CD14-positive monocyte (primary cell): ENCODE measurements around the gene TTYH3. TPM values are rescaled to one million over a fixed set of nuclear protein-coding genes. Genes with fewer than 3 reads are reported as not detected.
A peak's percentile ranks its signal among the peaks of the same experiment; 100 is the strongest.

Source experiments
- DNase-seq, 3 donors: peaks; one replicate each; pipeline ENCODE4 v3.0.0-alpha.2; 2011 to 2022
- H2AFZ ChIP-seq: 2 replicates; pipeline ENCODE4 v1.6.0; 2012; ENCODE audit warnings: mild to moderate bottlenecking, low read depth, low read length, inconsistent platforms; ENCODE audit not compliant: insufficient read depth, poor library complexity, severe bottlenecking
- H3K27ac ChIP-seq, 2 donors: 1 replicate in 1 of 2; 2 replicates in 1 of 2; pipeline ENCODE4 v1.5.1; 2012 to 2013; ENCODE audit warnings: low read length in 2 of 2, control low read depth in 1 of 2, inconsistent platforms in 1 of 2, low read depth in 1 of 2, mild to moderate bottlenecking in 1 of 2
- H3K27me3 ChIP-seq, 2 donors: one replicate each; pipeline versions ENCODE4 v1.6.0 to v1.6.1; 2011 to 2013; ENCODE audit warnings: low read length in 2 of 2; ENCODE audit not compliant: control insufficient read depth in 2 of 2, insufficient read depth in 2 of 2
- H3K36me3 ChIP-seq, 2 donors: replicated peaks in 1 of 2; 1 replicate in 1 of 2; 2 replicates in 1 of 2; pipeline versions ENCODE4 v1.5.1 to v1.6.1; 2012 to 2013; ENCODE audit warnings: low read length in 2 of 2, control low read depth in 1 of 2, inconsistent platforms in 1 of 2, mild to moderate bottlenecking in 1 of 2; ENCODE audit not compliant: insufficient read depth in 2 of 2, control insufficient read depth in 1 of 2
- H3K4me1 ChIP-seq, 2 donors: 1 replicate in 1 of 2; 2 replicates in 1 of 2; pipeline versions ENCODE4 v1.5.1 to v1.6.1; 2012 to 2013; ENCODE audit warnings: low read length in 2 of 2, control low read depth in 1 of 2, inconsistent platforms in 1 of 2, mild to moderate bottlenecking in 1 of 2, moderate library complexity in 1 of 2; ENCODE audit not compliant: insufficient read depth in 2 of 2, control insufficient read depth in 1 of 2
- H3K4me2 ChIP-seq: replicated peaks from 2 replicates; pipeline ENCODE3; 2012; ENCODE audit warnings: low read length, moderate library complexity, mild to moderate bottlenecking; ENCODE audit not compliant: poor library complexity, severe bottlenecking; ENCODE audit errors: extremely low read depth
- H3K4me3 ChIP-seq, 3 experiments: fragments of 200-600 bp in 1 of 3; sonication (generic) in 1 of 3; replicated peaks in 1 of 3; 1 replicate in 2 of 3; 2 replicates in 1 of 3; pipeline ENCODE4 v1.5.1; 2011 to 2013; ENCODE audit warnings: low read length in 3 of 3, mild to moderate bottlenecking in 3 of 3, control low read depth in 2 of 3, low read depth in 2 of 3, inconsistent platforms in 1 of 3, moderate library complexity in 1 of 3
- H3K79me2 ChIP-seq: 2 replicates; pipeline ENCODE4 v1.6.0; 2012; ENCODE audit warnings: mild to moderate bottlenecking, control low read depth, inconsistent platforms, low read length, moderate library complexity; ENCODE audit not compliant: insufficient read depth
- H3K9ac ChIP-seq: 2 replicates; pipeline ENCODE4 v1.6.0; 2017; ENCODE audit warnings: low read length, mild to moderate bottlenecking; ENCODE audit not compliant: insufficient read depth, poor library complexity, severe bottlenecking
- H3K9me3 ChIP-seq, 2 donors: replicated peaks in 1 of 2; 1 replicate in 1 of 2; 2 replicates in 1 of 2; pipeline versions ENCODE4 v1.5.1 to v1.6.1; 2012 to 2013; ENCODE audit warnings: low read length in 2 of 2, control low read depth in 1 of 2; ENCODE audit not compliant: control insufficient read depth in 1 of 2, insufficient read depth in 1 of 2
- H4K20me1 ChIP-seq: 2 replicates; pipeline ENCODE4 v1.6.0; 2012; ENCODE audit warnings: mild to moderate bottlenecking, low read length, control low read depth, moderate library complexity; ENCODE audit not compliant: insufficient read depth
- H3K27ac Mint-ChIP-seq, 7 donors: one replicate each; pipeline ENCODE4 v1.8.0; 2020; ENCODE audit warnings: mild to moderate bottlenecking in 7 of 7, mixed read lengths in 7 of 7, moderate library complexity in 6 of 7, inconsistent platforms in 2 of 7
- H3K27me3 Mint-ChIP-seq, 3 donors: one replicate each; pipeline ENCODE4 v1.8.0; 2021 to 2022; ENCODE audit warnings: low read depth in 3 of 3, mild to moderate bottlenecking in 3 of 3, mixed read lengths in 3 of 3, moderate library complexity in 3 of 3, inconsistent platforms in 1 of 3
- H3K36me3 Mint-ChIP-seq, 2 donors: one replicate each; pipeline ENCODE4 v1.8.0; 2020; ENCODE audit warnings: mixed read lengths in 2 of 2, inconsistent platforms in 1 of 2, mild to moderate bottlenecking in 1 of 2
- H3K4me1 Mint-ChIP-seq: one replicate; pipeline ENCODE4 v1.8.0; 2020; ENCODE audit warnings: mild to moderate bottlenecking, mixed read lengths
- H3K4me3 Mint-ChIP-seq, 2 donors: one replicate each; pipeline ENCODE4 v1.8.0; 2020; ENCODE audit warnings: mild to moderate bottlenecking in 2 of 2, mixed read lengths in 2 of 2, moderate library complexity in 1 of 2
- H3K9me3 Mint-ChIP-seq, 7 donors: one replicate each; pipeline ENCODE4 v1.8.0; 2020 to 2022; ENCODE audit warnings: mixed read lengths in 7 of 7, mild to moderate bottlenecking in 6 of 7, moderate library complexity in 6 of 7, inconsistent platforms in 2 of 7
- CTCF ChIP-seq: fragments of 200-600 bp; IDR thresholded peaks from one replicate; pipeline ENCODE4 v1.8.0; 2022; ENCODE audit warnings: antibody characterized with exemption, mild to moderate bottlenecking
- WGBS: methylation state at CpG from one replicate; pipeline ENCODE4 v1.1.5; 2013; ENCODE audit warnings: missing lambda C conversion rate; ENCODE audit not compliant: insufficient coverage; 5-methylcytosine and 5-hydroxymethylcytosine counted together
- intact Hi-C, 2 donors: fragments of 100-400 bp; cut with micrococcal nuclease; formaldehyde crosslinking; loops; one replicate each; pipeline versions ENCODE4 v1.15.0 to v1.15.1; 2023
- polyA plus RNA-seq, 3 donors: library from polyadenylated mRNA; depleted of rRNA in 1 of 3; unstranded in 2 of 3; stranded (reverse) in 1 of 3; fragments of 300-500 nt in 2 of 3; fragments of >200 nt in 1 of 3; fragmentation: Illumina TruSeq in 2 of 3; gene quantifications; 1 replicate in 2 of 3; 2 replicates in 1 of 3; pipeline ENCODE4 v1.2.3, GENCODE V29; 2012 to 2021

Gene TTYH3
- polyA plus RNA-seq, 3 donors = 13.4 to 73.5 (median 17.4) TPM

GRCh38 chr7:2687881-2688318 is 56.1 kb downstream of the TTYH3 start, which contains the start of gene AMZ1:
Gene AMZ1, plus strand, starts transcription at chr7:2688202. Its CDS starts 12,250 bp downstream, at chr7:2700452.
- Histone ChIP-seq H3K27ac (no peak within 1 kb of the TSS), H3K4me2 (peak within 1 kb of the TSS; percentile 26), H3K27me3 (peaks cover 15 to 46% of the 10 kb centered on the region in 2 donors), H3K4me1 (peaks cover 49 to 52% of the 10 kb centered on the region in 2 donors), H3K79me2 (no peaks in the 10 kb centered on the region), H3K4me3 (peak within 1 kb of the TSS in 1 of 3 experiments; percentile 21), H3K36me3 (no peaks in the 10 kb centered on the region), H3K9me3 (no peaks in the 10 kb centered on the region), H4K20me1 (no peaks in the 10 kb centered on the region), H3K9ac (peak within 1 kb of the TSS; percentile 6), H2AFZ (no peak within 1 kb of the TSS)
- no peak for TF ChIP-seq CTCF
- Mint-ChIP-seq H3K27ac (peak within 1 kb of the TSS in 4 of 7 donors; percentile 57 to 82 (median 73)), H3K4me3 (peak within 1 kb of the TSS; percentile 53 to 85), H3K36me3 (peaks cover 0 to 3% of the 10 kb centered on the region in 2 donors), H3K27me3 (peaks cover 47 to 66% (median 65%) of the 10 kb centered on the region in 3 donors), H3K4me1 (peaks cover 31% of the 10 kb centered on the region), H3K9me3 (peaks cover 0 to 12% (median 3%) of the 10 kb centered on the region in 7 donors)
- 3% methylated on average over 40 of the region's 41 CpGs for WGBS
- intact Hi-C loops = loop anchor here in 1 of 2 donors (2.0 kb wide), 1 partner anchor 13 kb away; no protein-coding TSS in a partner anchor
- DNase-seq = no peak

GRCh38 chr7:2688409-2689342 is 56.9 kb downstream of the TTYH3 start:
- peak overlapping the region in 1 of 3 experiments; percentile 21 for H3K4me3 ChIP-seq
- 1% methylated on average over 57 of the region's 62 CpGs for WGBS
- H3K79me2 ChIP-seq = no peaks in the 10 kb centered on the region
- Mint-ChIP-seq H3K36me3 (peaks cover under 1 to 3% of the 10 kb centered on the region in 2 donors), H3K27me3 (peaks cover 45 to 66% (median 65%) of the 10 kb centered on the region in 3 donors), H3K9me3 (peaks cover 0 to 13% (median 3%) of the 10 kb centered on the region in 7 donors), H3K4me3 (peak overlapping the region; percentile 53 to 85), H3K27ac (peak overlapping the region in 4 of 7 donors; percentile 57 to 82 (median 73)), H3K4me1 (peaks cover 36% of the 10 kb centered on the region)
- no peaks in the 10 kb centered on the region for H3K9me3 ChIP-seq
- intact Hi-C loops = loop anchor here in 1 of 2 donors (2.0 kb wide), 1 partner anchor 14 kb away; no protein-coding TSS in a partner anchor
- H3K4me1 ChIP-seq = peaks cover 57 to 60% of the 10 kb centered on the region in 2 donors
- peak overlapping the region; percentile 26 for H3K4me2 ChIP-seq
- no peaks in the 10 kb centered on the region for H4K20me1 ChIP-seq
- H3K27me3 ChIP-seq = peaks cover 15 to 46% of the 10 kb centered on the region in 2 donors
- peak overlapping the region; percentile 6 for H3K9ac ChIP-seq
- no peaks in the 10 kb centered on the region for H3K36me3 ChIP-seq
- H3K27ac ChIP-seq = no peak overlapping the region
- DNase-seq = no peak
- no peak overlapping the region for H2AFZ ChIP-seq
- TF ChIP-seq CTCF = no peak
